Left ventricle myocardium inferior (tissue), 1 donor: ENCODE data around the gene ZNF865. TPM values are rescaled to one million over a fixed set of nuclear protein-coding genes. Genes with fewer than 3 reads are reported as not detected.
A peak's percentile ranks its signal among the peaks of the same experiment; 100 is the strongest.

ENCODE experiments used
- DNase-seq: peaks from one replicate; pipeline ENCODE4 v3.0.0-alpha.2; 2020
- H3K27ac ChIP-seq: fragments of 200-600 bp; replicated peaks from 2 replicates; pipeline ENCODE4 v1.8.0; 2021
- H3K27me3 ChIP-seq: fragments of 200-600 bp; 2 replicates; pipeline ENCODE4 v1.8.0; 2021; ENCODE audit warnings: low read depth
- H3K36me3 ChIP-seq: fragments of 200-600 bp; 2 replicates; pipeline ENCODE4 v1.8.0; 2021
- H3K4me1 ChIP-seq: fragments of 200-600 bp; 2 replicates; pipeline ENCODE4 v1.8.0; 2021
- H3K4me3 ChIP-seq: fragments of 200-600 bp; 2 replicates; pipeline ENCODE4 v1.8.0; 2021; ENCODE audit warnings: mild to moderate bottlenecking, moderate library complexity
- H3K9me3 ChIP-seq: fragments of 200-600 bp; replicated peaks from 2 replicates; pipeline ENCODE4 v1.8.0; 2021
- CTCF ChIP-seq: fragments of 200-600 bp; IDR thresholded peaks from 2 replicates; pipeline ENCODE4 v1.8.0; 2021; ENCODE audit warnings: antibody characterized with exemption, mild to moderate bottlenecking, borderline replicate concordance
- intact Hi-C: fragments of 100-400 bp; cut with micrococcal nuclease; formaldehyde crosslinking; loops from one replicate; pipeline ENCODE4 v1.11.0; 2022
- total RNA-seq: library from RNA; stranded (reverse); fragmentation: NEBNext Ultra II Directional; extraction: Animal tissue kit (Norgen Biotek cat#: 25700); gene quantifications from one replicate; pipeline ENCODE4 v1.2.1, GENCODE V29; 2021
- donor health status: DM: no; HTN: yes; CAD: no; lungs with severe emphysema.

The ZNF865 gene
- total RNA-seq, 1 donor from 2014 or later = 17.0 TPM

DNA sequence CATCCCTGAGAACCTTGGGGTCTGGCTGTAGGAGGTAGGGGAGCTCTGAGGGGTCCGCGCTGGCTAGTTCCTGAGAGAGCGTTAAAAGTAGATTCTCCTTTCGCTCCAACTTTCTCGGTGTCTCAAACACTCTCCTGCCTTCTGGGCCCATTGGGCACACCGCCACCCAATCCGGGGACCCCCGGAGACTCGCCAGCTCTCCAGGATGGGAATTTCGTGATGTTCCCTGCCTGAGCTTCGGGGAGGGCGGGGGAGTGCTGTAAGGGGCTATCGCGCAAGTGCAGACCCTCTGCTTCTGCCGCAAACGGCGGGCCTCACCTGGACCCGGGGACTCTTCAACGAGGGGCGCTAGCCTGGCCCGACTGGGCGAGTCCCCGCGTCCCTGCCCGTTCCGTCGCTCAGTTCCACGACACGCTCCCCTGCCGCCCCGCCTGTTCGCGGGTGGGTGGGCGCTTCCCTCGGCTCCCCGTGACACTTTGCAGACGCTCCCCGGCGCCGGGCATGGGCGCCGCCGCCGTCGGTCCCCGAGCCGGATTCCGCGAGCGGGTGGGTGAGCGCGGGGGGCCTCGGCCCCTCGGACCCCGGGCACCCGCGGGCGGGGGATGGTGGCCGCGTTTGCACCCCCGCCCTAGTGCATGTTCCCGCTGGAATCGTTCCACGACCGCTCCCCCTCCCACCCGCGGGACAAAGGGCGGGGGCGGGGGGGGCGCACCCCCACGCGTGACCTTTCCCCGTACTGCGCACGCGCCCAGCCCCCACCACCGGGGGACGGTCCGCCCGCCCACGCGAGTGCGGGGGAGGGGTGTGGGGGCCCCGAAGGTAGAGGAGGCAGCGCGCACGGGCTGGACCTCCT lies 42.5 kb downstream of the ZNF865 start, which contains the start of gene CCDC106:
Gene CCDC106 (plus strand): TSS at position 481 of the 853 bp plus-strand sequence. CDS start 835 bp downstream, outside the sequence.
- no peaks in the 10 kb centered on the region for H3K27me3 ChIP-seq
- H3K36me3 ChIP-seq = peaks cover 17% of the 10 kb centered on the region
- peak within 1 kb of the TSS; percentile 97 for H3K4me3 ChIP-seq
- DNase-seq = peak; percentile 74
- H3K27ac ChIP-seq = peak within 1 kb of the TSS; percentile 94
- no peak for TF ChIP-seq CTCF
- no peaks in the 10 kb centered on the region for H3K9me3 ChIP-seq
- intact Hi-C loops = no loop called here
- H3K4me1 ChIP-seq = peaks cover 58% of the 10 kb centered on the region

DNA sequence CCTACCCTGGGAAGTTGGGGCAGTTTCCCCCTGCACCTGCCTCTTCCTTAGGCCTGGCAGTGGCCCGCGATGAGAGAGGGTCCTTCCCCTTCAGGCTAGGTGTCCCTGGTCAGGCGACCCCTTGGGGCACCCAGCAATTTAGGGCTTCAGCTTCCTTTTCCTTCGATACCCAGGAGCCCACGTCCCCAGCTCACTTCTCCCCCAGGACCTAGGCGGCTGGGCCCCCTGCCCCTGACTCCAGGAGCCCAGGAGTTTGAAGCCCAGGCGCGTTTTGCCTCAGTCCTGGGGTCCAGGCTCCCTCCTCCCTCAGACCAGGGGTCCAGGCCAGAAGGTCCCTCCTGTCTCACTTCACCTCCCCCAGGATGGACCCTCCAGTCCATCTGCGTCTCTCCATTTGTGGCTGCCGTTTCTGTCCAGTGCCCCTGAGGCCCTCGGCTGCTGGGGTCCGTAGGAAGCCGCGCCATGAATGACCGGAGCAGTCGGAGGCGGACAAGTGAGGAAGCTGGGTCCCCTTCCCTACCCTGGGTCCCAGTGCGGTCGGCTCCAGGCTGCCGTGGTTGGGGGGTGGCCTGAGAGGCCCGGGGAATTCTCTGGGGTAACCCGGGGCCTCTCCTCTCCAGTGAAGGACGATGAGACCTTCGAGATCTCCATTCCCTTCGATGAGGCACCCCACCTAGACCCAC lies 43.3 kb downstream of the ZNF865 start:
- intact Hi-C loops = no loop called here
- TF ChIP-seq CTCF = no peak
- H3K9me3 ChIP-seq = no peaks in the 10 kb centered on the region
- H3K27me3 ChIP-seq = no peaks in the 10 kb centered on the region
- H3K4me3 ChIP-seq = peak overlapping the region; percentile 97
- no peak for DNase-seq
- peak overlapping the region; percentile 94 for H3K27ac ChIP-seq
- H3K4me1 ChIP-seq = peaks cover 56% of the 10 kb centered on the region
- H3K36me3 ChIP-seq = peaks cover 17% of the 10 kb centered on the region

- H3K27ac ChIP-seq = peak overlapping the region; percentile 94
- peak overlapping the region; percentile 97 for H3K4me3 ChIP-seq
- H3K9me3 ChIP-seq = no peaks in the 10 kb centered on the region
- intact Hi-C loops = no loop called here
- no peak for DNase-seq
- TF ChIP-seq CTCF = no peak
- H3K36me3 ChIP-seq = peaks cover 17% of the 10 kb centered on the region
- H3K4me1 ChIP-seq = peaks cover 48% of the 10 kb centered on the region
- H3K27me3 ChIP-seq = no peaks in the 10 kb centered on the region
Observed at GRCh38 chr19:55649268-55650125, 44.0 kb downstream of the ZNF865 start.

DNA sequence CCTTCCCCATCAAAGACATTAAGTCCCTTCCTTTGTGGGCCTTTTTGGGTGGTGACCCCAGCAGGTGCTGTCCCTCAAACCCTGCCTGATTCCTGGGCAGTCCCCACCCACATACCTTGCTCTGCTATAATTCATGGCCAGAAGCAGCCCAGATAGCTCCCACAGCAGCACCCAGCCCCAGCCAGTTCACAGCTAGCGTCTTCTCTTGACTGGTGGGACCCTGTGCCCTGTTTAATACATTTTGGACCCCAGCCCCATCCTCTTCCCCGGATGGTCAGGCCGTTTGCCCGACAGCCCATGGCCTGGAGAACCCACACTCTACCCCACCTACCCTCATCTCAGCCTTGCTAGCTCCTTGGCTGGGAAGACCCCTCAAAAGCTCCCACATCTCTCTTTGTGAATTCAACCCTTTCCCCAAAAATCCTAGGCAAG lies 44.7 kb downstream of the ZNF865 start:
- no peak overlapping the region for H3K27ac ChIP-seq
- H3K9me3 ChIP-seq = no peaks in the 10 kb centered on the region
- no peaks in the 10 kb centered on the region for H3K27me3 ChIP-seq
- peaks cover 45% of the 10 kb centered on the region for H3K4me1 ChIP-seq
- intact Hi-C loops = no loop called here
- DNase-seq = no peak
- TF ChIP-seq CTCF = no peak
- peaks cover 11% of the 10 kb centered on the region for H3K36me3 ChIP-seq
- no peak overlapping the region for H3K4me3 ChIP-seq
